Liver (tissue), 9 donors: ENCODE results near the gene RIPK1. TPM values are rescaled to one million over a fixed set of nuclear protein-coding genes. Genes with fewer than 3 reads are reported as not detected.
"Not testable (repeated sequence)": the region's sequence is repeated elsewhere in the genome, so short reads cannot be mapped to it uniquely, and the experiment has no call there.

Experiments used
- DNase-seq: peaks from one replicate; pipeline ENCODE4 v3.0.0-alpha.2; 2017; ENCODE audit warnings: low spot score
- H3K27ac ChIP-seq, 2 donors: one replicate each; pipeline ENCODE4 v1.7.0; 2013; ENCODE audit warnings: inconsistent platforms in 2 of 2, low read length in 2 of 2, control low read depth in 1 of 2, low read depth in 1 of 2, mild to moderate bottlenecking in 1 of 2
- H3K27me3 ChIP-seq, 4 donors: one replicate each; pipeline versions ENCODE4 v1.6.1 to v1.7.0; 2013; ENCODE audit warnings: low read length in 3 of 4, inconsistent platforms in 1 of 4, mild to moderate bottlenecking in 1 of 4, moderate library complexity in 1 of 4; ENCODE audit not compliant: control insufficient read depth in 4 of 4, insufficient read depth in 4 of 4
- H3K36me3 ChIP-seq, 4 donors: one replicate each; pipeline versions ENCODE4 v1.6.1 to v1.7.0; 2013; ENCODE audit warnings: low read length in 3 of 4, mild to moderate bottlenecking in 3 of 4, low read depth in 1 of 4, moderate library complexity in 1 of 4; ENCODE audit not compliant: control insufficient read depth in 4 of 4, insufficient read depth in 3 of 4
- H3K4me1 ChIP-seq, 4 donors: one replicate each; pipeline versions ENCODE4 v1.6.1 to v1.7.0; 2013; ENCODE audit warnings: low read length in 3 of 4, mild to moderate bottlenecking in 3 of 4, moderate library complexity in 1 of 4; ENCODE audit not compliant: control insufficient read depth in 4 of 4, insufficient read depth in 4 of 4
- H3K4me3 ChIP-seq, 3 donors: one replicate each; pipeline versions ENCODE4 v1.6.1 to v1.7.0; 2013; ENCODE audit warnings: low read length in 3 of 3, control low read depth in 1 of 3, low read depth in 1 of 3, mild to moderate bottlenecking in 1 of 3
- H3K9ac ChIP-seq, 2 donors: one replicate each; pipeline ENCODE4 v1.7.0; 2013; ENCODE audit warnings: low read length in 2 of 2, mild to moderate bottlenecking in 2 of 2, moderate library complexity in 2 of 2, control low read depth in 1 of 2, low read depth in 1 of 2
- H3K9me3 ChIP-seq, 4 donors: one replicate each; pipeline versions ENCODE4 v1.6.1 to v1.7.0; 2013; ENCODE audit warnings: low read length in 3 of 4; ENCODE audit not compliant: control insufficient read depth in 4 of 4
- ATF3 ChIP-seq: IDR thresholded peaks from 2 replicates; pipeline ENCODE4 v1.6.1; 2016; ENCODE audit warnings: antibody characterized with exemption
- EGR1 ChIP-seq, 2 donors: IDR thresholded peaks; 2 replicates each; pipeline ENCODE4 v1.6.1; 2016 to 2018; ENCODE audit warnings: antibody characterized with exemption in 2 of 2, low read depth in 2 of 2
- FOXA1 ChIP-seq: IDR thresholded peaks from 2 replicates; pipeline ENCODE4 v1.6.1; 2016; ENCODE audit warnings: antibody characterized with exemption
- FOXA2 ChIP-seq: IDR thresholded peaks from 2 replicates; pipeline ENCODE4 v1.6.1; 2016; ENCODE audit warnings: antibody characterized with exemption
- GABPA ChIP-seq, 2 donors: IDR thresholded peaks in 1 of 2; conservative IDR thresholded peaks in 1 of 2; 2 replicates each; pipeline ENCODE4 v1.6.1; 2016; ENCODE audit warnings: antibody characterized with exemption in 2 of 2, mild to moderate bottlenecking in 1 of 2, moderate library complexity in 1 of 2
- HNF4A ChIP-seq, 2 donors: conservative IDR thresholded peaks; 2 replicates each; pipeline ENCODE4 v1.6.1; 2016; ENCODE audit warnings: antibody characterized with exemption in 2 of 2, mild to moderate bottlenecking in 2 of 2
- HNF4G ChIP-seq: IDR thresholded peaks from 2 replicates; pipeline ENCODE4 v1.6.1; 2016; ENCODE audit warnings: antibody characterized with exemption
- MAX ChIP-seq: IDR thresholded peaks from 2 replicates; pipeline ENCODE4 v1.6.1; 2016; ENCODE audit warnings: antibody characterized with exemption
- NR2F2 ChIP-seq: IDR thresholded peaks from 2 replicates; pipeline ENCODE4 v1.6.1; 2016; ENCODE audit warnings: antibody characterized with exemption
- RAD21 ChIP-seq, 2 donors: IDR thresholded peaks; 2 replicates each; pipeline ENCODE4 v1.6.1; 2016; ENCODE audit warnings: antibody characterized with exemption in 2 of 2, mild to moderate bottlenecking in 2 of 2
- RXRA ChIP-seq, 2 donors: IDR thresholded peaks; 2 replicates each; pipeline ENCODE4 v1.6.1; 2017 to 2018; ENCODE audit warnings: antibody characterized with exemption in 2 of 2, mild to moderate bottlenecking in 1 of 2
- SP1 ChIP-seq: IDR thresholded peaks from 2 replicates; pipeline ENCODE4 v1.6.1; 2018; ENCODE audit warnings: antibody characterized with exemption, mild to moderate bottlenecking
- TAF1 ChIP-seq: conservative IDR thresholded peaks from 2 replicates; pipeline ENCODE4 v1.6.1; 2016; ENCODE audit warnings: antibody characterized with exemption, mild to moderate bottlenecking
- YY1 ChIP-seq: IDR thresholded peaks from 2 replicates; pipeline ENCODE4 v1.6.1; 2016; ENCODE audit warnings: antibody characterized with exemption, mild to moderate bottlenecking
- WGBS: extraction: QIAGEN DNeasy Blood & Tissue Kit; methylation state at CpG from one replicate; pipeline ENCODE4 v1.1.7; 2013; 5-methylcytosine and 5-hydroxymethylcytosine counted together
- polyA plus RNA-seq, 2 donors: library from polyadenylated mRNA; stranded (reverse) in 1 of 2; unstranded in 1 of 2; fragments of 200-250 nt in 1 of 2; fragments of >200 nt in 1 of 2; fragmentation: Nextera tagmentation in 1 of 2; extraction: Ambion mirVana in 1 of 2; gene quantifications; one replicate each; pipeline versions ENCODE4 v1.2.1 to v1.2.3, GENCODE V29; 2013 to 2015
- total RNA-seq, 2 donors: library from RNA; depleted of rRNA; stranded (reverse); fragments of >200 nt; gene quantifications; one replicate each; pipeline ENCODE4 v1.2.3, GENCODE V29; 2014
- TF ChIP-seq, protein P1 (sequence below): fragments of 150-350 bp; IDR thresholded peaks from 2 replicates; pipeline ENCODE4 v1.5.1; 2017; ENCODE audit warnings: improper control_type of control experiment, low read depth, low read length; ENCODE audit not compliant: missing input control
- TF ChIP-seq, protein P2 (sequence below): IDR thresholded peaks from 2 replicates; pipeline ENCODE4 v1.6.1; 2016; ENCODE audit warnings: antibody characterized with exemption
- donor health status: healthy.
- donor health status: healthy.
- donor health status: healthy.
- donor health status: healthy.
- donor health status: healthy.

The RIPK1 gene
- total and polyA plus RNA-seq, 4 donors = 6.7 to 27.2 (median 13.3) TPM

DNA sequence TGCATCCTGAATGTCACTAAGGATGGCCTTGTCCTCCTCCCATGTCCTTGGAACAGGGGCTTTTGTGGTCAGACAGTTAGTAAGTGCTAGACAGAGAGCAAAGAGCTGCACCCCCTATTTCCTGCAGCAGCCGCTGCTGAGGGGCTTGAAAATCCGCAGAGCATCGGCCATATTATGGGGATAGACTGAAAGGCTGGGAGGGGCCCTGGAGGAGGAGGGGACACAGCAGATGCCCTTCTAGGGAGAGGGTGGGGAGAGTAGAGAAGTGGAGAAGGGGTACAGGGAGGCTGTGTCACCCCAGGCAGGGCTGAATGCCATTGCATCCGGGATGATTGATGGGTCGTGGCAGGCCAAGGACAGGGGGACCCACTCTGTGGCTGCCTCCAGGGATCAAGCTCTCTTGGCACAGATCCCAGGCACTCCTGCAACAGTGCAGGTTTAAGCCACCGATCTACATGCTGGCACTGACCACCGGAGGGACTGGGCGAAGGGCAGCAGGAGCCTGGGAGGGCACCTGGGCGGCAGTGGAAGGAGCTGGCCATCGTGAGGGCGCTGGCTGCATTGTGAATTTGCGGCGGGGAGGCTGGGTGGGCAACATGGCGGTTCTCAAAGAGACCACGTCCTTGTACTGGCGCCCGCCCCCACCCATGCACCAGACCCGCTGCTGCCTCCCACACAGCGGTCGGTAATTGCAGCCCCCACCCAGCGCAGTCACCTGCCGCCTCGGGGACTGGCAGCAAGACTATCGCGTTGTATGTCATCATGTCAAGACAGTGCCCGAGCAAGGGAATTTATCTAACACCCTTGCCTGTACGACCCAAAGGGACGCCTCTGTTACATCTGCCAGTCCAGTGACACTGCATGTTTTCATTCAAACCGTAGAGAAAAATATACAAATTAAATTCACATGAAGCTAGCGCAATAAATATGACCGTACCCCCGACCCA is 88.2 kb downstream of the RIPK1 start:
- Histone ChIP-seq H3K4me3 (peak overlapping the region; percentile 52 to 100 (median 95)), H3K4me1 (peaks cover 0 to 22% (median 11%) of the 10 kb centered on the region in 4 donors), H3K36me3 (peaks cover 0 to 16% (median 2%) of the 10 kb centered on the region in 4 donors), H3K27ac (peak overlapping the region; percentile 64 to 82), H3K9ac (peak overlapping the region; percentile 15 to 64)
- H3K27me3 ChIP-seq, H3K9me3 ChIP-seq, DNase-seq: not testable (repeated sequence)
- 12% methylated on average over 29 of the region's 32 CpGs for WGBS

GRCh38 chr6:3157131-3157933 is 89.0 kb downstream of the RIPK1 start, which contains the start of gene TUBB2A:
Gene TUBB2A (minus strand): TSS chr6:3157544. CDS start chr6:3157463, 81 bp downstream.
- Histone ChIP-seq H3K27ac (peak within 1 kb of the TSS; percentile 74 to 82), H3K4me1 (peaks cover 0 to 19% (median 11%) of the 10 kb centered on the region in 4 donors), H3K9me3 (no peaks in the 10 kb centered on the region), H3K4me3 (peak within 1 kb of the TSS; percentile 52 to 100 (median 95)), H3K27me3 (no peaks in the 10 kb centered on the region), H3K36me3 (peaks cover 0 to 14% (median 2%) of the 10 kb centered on the region in 4 donors), H3K9ac (peak within 1 kb of the TSS; percentile 16 to 64)
- DNase-seq = peak; percentile 92
- WGBS = under 1% methylated on average over 95 of the region's 95 CpGs
- no peak for TF ChIP-seq HNF4A (conservative IDR thresholded peaks at IDR 0.05)
- TF ChIP-seq FOXA2 = no peak
- TF ChIP-seq RAD21 (IDR thresholded peaks at IDR 0.05) = peak in 1 of 2 donors; percentile 6
- TF ChIP-seq, protein P1, sequence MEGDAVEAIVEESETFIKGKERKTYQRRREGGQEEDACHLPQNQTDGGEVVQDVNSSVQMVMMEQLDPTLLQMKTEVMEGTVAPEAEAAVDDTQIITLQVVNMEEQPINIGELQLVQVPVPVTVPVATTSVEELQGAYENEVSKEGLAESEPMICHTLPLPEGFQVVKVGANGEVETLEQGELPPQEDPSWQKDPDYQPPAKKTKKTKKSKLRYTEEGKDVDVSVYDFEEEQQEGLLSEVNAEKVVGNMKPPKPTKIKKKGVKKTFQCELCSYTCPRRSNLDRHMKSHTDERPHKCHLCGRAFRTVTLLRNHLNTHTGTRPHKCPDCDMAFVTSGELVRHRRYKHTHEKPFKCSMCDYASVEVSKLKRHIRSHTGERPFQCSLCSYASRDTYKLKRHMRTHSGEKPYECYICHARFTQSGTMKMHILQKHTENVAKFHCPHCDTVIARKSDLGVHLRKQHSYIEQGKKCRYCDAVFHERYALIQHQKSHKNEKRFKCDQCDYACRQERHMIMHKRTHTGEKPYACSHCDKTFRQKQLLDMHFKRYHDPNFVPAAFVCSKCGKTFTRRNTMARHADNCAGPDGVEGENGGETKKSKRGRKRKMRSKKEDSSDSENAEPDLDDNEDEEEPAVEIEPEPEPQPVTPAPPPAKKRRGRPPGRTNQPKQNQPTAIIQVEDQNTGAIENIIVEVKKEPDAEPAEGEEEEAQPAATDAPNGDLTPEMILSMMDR = peak; percentile 39
- no peak for TF ChIP-seq MAX
- TF ChIP-seq EGR1 (IDR thresholded peaks at IDR 0.05; ENCODE audit: low read depth in 2 of 2) = peak; percentile 61 to 93

GRCh38 chr6:3159805-3160781 is 91.8 kb downstream of the RIPK1 start:
- Histone ChIP-seq H3K27me3 (no peaks in the 10 kb centered on the region), H3K4me3 (no peak overlapping the region), H3K27ac (no peak overlapping the region), H3K9me3 (no peaks in the 10 kb centered on the region), H3K9ac (no peak overlapping the region), H3K36me3 (peaks cover 0 to under 1% (median 0%) of the 10 kb centered on the region in 4 donors), H3K4me1 (peaks cover 0 to 27% (median 14%) of the 10 kb centered on the region in 4 donors)
- WGBS = 75% methylated on average over 31 of the region's 31 CpGs
- DNase-seq = peak; percentile 58
- TF ChIP-seq NR2F2 (no peak), RXRA (IDR thresholded peaks at IDR 0.05) (no peak), YY1 (no peak), GABPA (IDR thresholded peaks at IDR 0.05 in 1 of 2, conservative IDR thresholded peaks at IDR 0.05 in 1 of 2) (no peak), HNF4A (conservative IDR thresholded peaks at IDR 0.05) (no peak), TAF1 (no peak), EGR1 (IDR thresholded peaks at IDR 0.05; ENCODE audit: low read depth in 2 of 2) (no peak), ATF3 (no peak), SP1 (no peak), HNF4G (no peak), MAX (no peak), FOXA1 (no peak), FOXA2 (no peak), RAD21 (IDR thresholded peaks at IDR 0.05) (no peak)
- TF ChIP-seq, protein P2, sequence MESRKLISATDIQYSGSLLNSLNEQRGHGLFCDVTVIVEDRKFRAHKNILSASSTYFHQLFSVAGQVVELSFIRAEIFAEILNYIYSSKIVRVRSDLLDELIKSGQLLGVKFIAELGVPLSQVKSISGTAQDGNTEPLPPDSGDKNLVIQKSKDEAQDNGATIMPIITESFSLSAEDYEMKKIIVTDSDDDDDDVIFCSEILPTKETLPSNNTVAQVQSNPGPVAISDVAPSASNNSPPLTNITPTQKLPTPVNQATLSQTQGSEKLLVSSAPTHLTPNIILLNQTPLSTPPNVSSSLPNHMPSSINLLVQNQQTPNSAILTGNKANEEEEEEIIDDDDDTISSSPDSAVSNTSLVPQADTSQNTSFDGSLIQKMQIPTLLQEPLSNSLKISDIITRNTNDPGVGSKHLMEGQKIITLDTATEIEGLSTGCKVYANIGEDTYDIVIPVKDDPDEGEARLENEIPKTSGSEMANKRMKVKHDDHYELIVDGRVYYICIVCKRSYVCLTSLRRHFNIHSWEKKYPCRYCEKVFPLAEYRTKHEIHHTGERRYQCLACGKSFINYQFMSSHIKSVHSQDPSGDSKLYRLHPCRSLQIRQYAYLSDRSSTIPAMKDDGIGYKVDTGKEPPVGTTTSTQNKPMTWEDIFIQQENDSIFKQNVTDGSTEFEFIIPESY = no peak
